AG08395 (cell line): Measurements from ENCODE around the gene GRAMD1A.
"Not testable (repeated sequence)": the region's sequence is repeated elsewhere in the genome, so short reads cannot be mapped to it uniquely, and the experiment has no call there.

Experiments used
- DNase-seq: peaks from one replicate; pipeline ENCODE4 v3.0.0; 2012; ENCODE audit warnings: mixed read lengths, low spot score

The GRAMD1A gene

DNA sequence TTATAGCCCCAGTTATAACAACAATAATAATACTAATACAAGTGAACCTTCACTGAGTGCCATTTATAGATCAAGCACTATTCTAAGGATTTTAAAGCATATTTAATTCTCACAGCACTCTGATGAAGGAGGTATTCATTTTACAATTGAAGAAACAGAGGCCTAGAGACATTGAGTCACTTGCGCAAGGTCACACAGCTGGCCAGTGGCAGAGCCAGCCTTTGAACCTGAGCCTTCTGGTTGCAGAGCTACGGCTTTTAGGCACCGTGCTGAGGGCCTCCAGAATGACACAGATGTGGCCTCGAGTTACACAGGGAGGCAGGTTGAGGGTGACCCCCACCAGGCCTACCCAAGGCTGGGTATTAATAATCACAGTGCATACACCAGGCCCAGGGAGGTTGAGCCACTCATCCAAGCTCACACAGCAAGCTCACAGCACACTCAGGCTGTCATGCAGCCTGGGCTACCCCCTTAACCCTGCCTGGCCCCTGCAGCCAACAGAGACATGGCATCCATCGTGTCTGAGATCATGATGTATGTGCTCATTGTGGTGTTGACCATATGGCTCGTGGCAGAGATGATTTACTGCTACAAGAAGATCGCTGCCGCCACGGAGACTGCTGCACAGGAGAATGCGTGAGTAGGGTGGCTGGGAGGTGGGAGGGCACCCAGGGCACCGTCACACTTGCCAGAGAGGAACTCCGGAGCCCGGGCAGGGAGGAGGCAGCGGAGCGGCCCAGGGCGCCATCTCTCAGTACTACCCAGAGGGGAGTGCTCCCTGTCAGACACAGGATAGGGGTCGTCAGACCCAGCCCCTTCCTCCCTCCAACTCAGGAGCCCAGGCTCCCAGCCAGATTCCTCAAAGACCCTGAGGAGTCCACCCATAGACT, 38.7 kb downstream of the GRAMD1A start:
- DNase-seq = no peak

- no peak for DNase-seq
Observed at GRCh38 chr19:35039881-35040825, 40.0 kb downstream of the GRAMD1A start.

DNA sequence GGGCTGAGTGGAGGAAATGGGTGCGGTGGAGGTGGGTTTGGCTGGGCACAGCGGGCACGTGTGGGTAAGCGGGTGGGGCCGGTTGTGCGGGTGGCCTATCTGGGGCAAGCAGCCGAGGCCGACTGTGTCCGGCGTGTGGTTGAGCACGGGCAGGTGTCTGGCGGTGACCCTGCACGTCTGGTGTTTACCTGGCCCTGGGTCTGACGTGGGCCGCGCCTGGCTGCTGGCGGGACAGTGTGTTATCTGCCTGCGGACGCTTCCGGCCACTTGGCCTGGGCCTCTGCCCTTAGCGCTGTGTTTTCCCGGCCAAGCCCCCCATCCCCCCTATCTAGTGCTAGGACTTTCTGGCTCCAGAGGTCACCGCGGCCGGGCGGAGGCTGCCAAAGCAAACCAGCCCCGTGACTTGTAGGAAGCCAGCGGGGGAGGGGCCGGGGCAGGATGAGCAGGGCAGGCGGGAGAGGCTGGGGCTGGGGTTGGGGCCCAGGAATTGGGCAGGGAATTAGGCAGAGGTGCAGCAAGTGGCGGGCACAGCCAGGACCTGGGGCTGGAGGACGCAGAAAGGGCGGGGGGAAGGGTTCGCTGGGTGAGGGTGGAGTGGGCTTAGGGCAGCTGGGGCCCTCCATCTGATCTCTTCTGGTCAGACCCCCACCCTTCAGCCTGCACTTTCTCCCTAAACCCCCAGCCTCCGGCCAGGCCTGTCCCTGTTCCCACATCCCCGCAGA, 40.9 kb downstream of the GRAMD1A start:
- no peak for DNase-seq

DNA sequence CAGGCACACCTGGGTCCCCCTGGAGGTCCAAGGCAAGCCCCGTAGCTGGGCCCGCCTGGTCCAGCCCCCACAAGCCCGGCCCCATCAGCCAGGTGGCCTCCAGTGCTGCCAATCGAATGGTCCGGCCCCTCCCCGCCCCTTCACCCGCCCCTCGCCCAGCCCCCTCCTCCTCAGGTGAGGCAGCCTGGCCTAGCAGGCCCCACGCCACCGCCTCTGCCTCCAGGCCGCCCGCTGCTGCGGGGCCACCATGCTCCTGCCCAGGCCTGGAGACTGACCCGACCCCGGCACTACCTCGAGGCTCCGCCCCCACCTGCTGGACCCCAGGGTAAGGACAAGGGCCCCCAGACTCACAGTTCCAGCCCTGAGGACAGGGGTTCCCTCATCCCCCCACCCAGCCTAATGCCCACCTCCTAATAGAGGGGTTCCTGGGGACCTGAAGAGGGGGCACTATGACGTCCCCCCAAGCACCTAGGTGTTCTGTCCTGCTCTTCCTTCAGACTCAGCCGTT, 41.5 kb downstream of the GRAMD1A start, which contains the start of gene HPN:
HPN (plus strand) TSS at position 174 of the 508 bp plus-strand sequence. CDS start 786 bp downstream, outside the sequence.
- no peak for DNase-seq

DNA sequence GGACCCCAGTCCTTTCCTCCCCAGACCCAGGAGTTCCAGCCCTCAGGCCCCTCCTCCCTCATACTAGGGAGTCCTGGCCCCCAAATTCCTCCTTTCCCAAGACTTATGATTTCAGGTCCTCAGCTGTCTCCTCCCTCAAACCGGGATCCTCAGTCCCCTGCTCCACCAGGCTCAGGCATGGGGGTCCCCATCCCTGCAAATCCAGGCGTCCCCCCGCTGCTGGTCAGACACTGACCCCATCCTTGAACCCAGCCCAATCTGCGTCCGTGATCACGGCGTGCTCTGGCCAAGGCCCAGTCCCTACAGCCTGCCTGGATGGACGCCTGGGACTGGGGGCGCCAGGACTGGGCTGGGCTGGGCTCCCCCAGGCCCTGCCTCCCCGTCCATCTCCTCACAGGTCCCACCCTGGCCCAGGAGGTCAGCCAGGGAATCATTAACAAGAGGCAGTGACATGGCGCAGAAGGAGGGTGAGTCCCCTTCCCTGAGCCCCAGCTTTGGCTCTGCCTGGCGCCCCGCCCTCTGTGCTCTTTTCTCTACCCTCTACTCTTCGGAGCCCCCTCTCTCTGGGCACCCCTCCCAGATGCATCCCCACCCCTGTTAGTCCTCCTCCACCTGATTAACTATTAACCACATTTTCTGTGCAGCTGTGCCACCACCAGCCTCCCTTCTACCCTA, 42.1 kb downstream of the GRAMD1A start:
- DNase-seq = no peak

GRCh38 chr19:35042954-35043604, 43.0 kb downstream of the GRAMD1A start:
- DNase-seq = no peak

DNA sequence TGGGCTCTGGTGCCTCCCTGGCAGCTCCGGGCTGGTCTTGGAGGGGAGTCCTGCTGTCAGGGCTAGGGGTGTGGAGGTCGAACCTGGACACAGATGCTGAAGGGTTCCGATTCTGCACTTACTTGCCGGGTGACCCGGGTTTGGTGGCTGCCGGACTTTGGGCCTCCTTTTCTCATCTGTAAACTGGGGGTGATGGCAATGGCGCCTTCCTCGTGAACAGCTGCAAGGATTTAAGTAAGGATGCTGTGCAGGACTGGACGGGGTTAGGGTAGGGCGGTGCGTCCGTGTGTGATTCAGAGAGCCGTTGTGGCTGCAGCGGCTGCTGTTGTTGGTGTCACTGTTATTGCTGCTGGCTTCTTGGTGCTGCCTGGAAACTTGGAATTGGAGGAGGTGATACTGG, 43.8 kb downstream of the GRAMD1A start:
- DNase-seq = no peak

DNA sequence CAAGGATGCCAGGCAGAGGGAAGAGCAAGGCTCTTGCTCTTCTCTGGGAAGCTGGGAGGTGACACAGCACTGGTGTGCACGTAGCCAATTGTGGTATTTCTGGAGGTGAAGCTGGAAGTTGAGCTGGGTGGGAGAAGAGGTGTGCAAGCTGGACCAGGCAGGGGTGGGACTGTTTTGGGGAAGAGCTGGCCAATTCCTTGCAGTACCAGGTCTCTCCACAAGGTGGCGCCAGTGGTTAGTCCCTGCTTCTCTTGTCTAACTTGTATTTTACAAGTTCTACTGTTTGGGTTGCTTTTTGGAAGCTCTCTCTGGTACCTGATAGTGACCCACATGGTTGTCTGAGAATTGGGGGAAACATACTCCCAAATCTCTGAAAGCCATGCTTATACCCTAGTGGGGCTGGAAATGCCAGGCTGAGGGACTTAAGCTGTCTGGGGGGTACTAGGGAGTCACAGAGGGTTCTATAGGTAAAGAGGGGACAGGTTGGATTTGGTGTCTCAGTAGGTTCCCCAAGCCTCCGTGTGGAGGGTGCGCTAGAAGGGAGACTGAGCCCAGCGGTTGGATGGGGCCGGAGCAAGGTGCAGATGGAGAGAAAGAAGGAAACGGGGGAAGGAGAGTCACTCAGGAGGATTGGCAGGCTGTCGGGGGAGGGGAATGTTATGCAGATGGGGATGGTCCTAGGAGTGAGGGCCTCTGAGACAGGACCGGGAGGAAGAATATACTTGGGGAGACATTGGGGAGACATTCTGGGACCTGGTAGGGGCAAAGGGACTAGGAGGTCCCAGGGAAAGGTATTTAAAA, 44.4 kb downstream of the GRAMD1A start:
- DNase-seq = peak; percentile 82

GRCh38 chr19:35045667-35046300, 45.7 kb downstream of the GRAMD1A start:
- DNase-seq = peak; percentile 71

DNA sequence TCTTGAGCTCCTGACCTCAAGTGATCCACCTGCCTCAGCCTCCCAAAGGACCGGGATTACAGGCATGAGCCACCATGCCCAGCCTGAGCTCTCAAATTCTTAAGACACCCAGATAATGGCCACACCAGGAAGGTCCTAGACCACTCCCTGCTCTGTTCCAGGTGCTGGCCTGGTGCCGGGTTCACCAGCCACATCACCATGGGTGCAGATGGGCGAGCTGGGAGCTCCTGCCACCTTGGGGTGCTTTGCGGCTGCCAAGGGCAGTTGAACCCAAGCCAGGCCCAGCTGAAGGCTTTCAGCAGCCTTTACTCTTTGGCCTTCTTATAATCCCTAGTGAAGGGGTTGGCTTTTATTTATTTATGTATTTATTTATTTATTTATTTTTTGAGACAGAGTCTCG, 46.3 kb downstream of the GRAMD1A start:
- no peak for DNase-seq

- no peak for DNase-seq
Observed at GRCh38 chr19:35048911-35049411, 48.8 kb downstream of the GRAMD1A start.

- DNase-seq = no peak
Observed at GRCh38 chr19:35049456-35049855, 49.3 kb downstream of the GRAMD1A start.

DNA sequence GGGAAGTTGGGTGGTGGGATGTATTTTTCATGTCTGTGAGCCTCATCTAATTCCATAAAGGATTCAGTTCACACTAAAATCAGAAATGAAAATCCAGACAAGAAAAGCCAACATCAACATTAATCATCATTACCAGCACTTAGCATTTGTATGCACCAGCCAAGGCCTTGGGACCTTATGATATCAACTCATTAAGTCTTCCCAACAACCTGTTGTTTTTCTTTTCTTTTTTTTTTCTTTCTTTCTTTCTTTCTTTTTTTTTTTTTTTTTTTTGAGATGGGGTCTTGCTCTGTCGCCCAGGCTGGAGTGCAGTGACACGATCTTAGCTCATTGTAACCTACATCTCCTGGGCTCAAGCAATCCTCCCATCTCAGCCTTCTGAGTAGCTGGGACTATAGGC, 50.5 kb downstream of the GRAMD1A start:
- DNase-seq = not testable (repeated sequence)

DNA sequence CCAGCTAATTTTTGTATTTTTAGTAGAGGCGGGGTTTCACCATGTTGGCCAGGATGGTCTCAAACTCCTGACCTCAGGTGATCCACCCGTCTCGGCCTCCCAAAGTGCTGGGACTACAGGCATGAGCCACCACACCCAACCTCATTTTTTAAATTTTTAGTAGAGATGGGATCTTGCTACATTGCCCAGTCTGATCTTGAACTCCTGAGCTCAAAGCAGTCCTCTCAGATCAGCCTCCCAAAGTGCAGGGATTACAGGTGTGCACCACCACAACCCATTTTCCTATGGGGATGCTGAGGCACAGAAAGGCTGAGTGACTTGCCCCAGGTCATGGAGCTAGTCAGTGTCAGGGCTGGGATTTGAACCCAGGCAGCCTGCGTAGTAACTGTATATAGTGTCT, 51.1 kb downstream of the GRAMD1A start:
- DNase-seq = not testable (repeated sequence)

DNA sequence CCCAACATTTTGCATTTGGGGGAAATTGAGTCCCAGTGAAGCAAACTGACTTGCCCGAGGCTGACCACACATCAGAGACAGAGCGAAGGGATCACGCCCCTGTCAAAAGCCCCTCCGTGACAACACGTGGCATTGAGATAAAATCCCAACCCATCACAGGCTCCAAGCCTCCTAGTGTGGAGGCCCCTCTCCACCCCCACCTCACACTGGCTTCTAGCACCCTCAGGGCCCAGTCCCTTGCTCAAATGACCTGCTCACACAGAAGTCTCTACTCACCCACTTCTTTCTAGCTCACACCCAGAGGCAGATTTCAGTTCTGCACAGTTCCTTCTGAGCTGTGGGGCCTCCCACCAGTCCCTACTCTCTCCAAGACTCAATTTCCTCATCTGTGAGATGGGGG, 51.7 kb downstream of the GRAMD1A start:
- DNase-seq = no peak

- no peak for DNase-seq
Observed at GRCh38 chr19:35052599-35053190, 52.6 kb downstream of the GRAMD1A start.

DNA sequence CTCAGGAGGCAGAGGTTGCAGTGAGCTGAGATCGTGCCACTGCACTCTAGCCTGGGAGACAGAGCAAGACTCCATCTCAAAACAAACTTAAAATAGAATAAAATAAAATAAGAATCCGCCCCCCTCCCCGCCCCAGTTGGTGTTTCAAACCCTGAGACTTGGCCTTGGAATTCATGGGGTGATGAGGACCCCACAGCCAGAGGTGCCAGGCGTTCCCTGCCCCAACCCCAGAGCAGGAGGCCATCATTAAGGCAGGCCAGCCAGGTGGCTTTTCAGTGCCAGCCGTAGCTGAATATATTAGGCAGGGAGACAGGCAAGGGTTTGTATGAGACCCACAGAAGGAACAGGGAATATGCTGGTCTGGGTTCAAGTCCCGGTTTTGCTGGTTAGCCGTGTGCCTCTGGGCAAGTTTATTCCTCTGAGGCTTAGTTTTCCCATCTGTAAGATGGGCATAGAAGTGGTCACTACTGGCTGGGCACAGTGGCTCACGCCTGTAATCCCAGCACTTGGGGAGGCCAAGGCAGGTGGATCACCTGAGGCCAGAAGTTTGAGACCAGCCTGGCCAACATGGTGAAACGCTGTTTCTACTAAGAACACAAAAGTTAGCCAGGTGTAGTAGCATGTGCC, 53.7 kb downstream of the GRAMD1A start:
- no peak for DNase-seq

DNA sequence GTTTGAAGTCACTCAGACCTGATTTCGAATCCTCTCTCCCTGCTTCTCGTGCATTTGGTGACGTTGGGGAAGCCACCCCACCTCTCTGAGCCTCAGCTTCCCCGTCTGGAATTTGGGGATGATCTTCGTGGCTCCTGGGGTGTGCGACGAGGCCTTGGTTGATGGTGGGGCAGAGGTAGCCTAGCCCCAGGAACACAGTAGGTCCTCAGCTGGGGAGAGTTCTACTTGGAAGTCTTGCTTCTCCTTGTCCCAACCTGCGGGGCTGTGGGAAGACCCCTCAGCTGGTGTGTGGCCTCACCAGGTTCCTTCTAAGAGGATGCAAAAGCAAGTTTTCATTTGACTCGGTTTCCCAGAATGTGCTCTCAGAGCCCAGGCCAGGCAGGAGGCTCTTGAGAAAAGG, 54.5 kb downstream of the GRAMD1A start:
- DNase-seq = no peak
